ENCODE data around the gene PCDHB7. TPM values are rescaled to one million over a fixed set of nuclear protein-coding genes. Genes with fewer than 3 reads are reported as not detected.

The PCDHB7 gene
- total RNA-seq: under 0.01 and 0.66 TPM in 2 replicates

GRCh38 chr5:141172381-141173204 is at the start of gene PCDHB7:
PCDHB7 (plus strand) TSS chr5:141172644; CDS start chr5:141172836, 192 bp downstream.

DNA sequence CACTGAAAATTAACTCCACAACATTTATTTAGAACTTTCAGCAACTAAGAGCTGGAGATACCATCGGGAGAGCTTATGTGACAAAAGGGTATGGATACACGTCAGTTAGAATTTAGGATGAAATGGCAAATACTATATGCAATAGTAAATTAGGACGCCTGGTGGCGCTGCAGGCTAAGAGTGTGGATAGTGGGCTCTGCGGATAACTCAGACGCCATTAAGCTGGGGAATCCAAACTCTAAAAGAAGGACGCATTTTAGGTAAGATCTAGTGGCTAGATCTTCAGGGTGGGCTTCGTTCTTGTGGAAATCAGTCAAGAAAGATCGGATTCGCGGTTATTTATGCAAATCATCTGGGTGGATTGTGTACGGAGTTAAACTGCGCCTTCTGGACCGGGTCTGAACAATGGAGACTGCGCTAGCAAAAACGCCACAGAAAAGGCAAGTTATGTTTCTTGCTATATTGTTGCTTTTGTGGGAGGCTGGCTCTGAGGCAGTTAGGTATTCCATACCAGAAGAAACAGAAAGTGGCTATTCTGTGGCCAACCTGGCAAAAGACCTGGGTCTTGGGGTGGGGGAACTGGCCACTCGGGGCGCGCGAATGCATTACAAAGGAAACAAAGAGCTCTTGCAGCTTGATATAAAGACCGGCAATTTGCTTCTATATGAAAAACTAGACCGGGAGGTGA is 37.3 kb upstream of the PCDHB7 start, which contains the start of gene PCDHB5:
PCDHB5 (plus strand) TSS at position 177 of the 688 bp plus-strand sequence; CDS start at position 406, 229 bp downstream.

DNA sequence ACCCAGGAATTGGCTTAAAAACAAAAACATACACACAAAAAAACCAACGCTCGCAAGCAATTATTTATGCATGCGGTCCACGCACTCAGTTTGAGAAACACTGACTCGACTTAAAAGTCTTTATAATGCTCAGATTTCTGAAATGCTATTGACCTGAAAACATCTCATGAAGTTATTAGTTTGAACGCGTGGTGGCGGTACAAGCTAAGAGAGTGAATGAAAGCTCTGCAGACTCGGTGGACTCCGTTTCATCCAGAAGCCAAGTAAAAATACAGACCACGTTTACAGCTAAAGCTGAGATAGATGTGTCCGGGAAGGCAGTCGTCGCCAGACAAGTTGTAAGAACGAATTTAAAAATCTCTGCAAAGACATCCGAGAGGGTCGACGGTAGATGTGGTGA is 22.6 kb upstream of the PCDHB7 start, which contains the start of gene PCDHB6:
PCDHB6 (plus strand) TSS at position 246 of the 400 bp plus-strand sequence. CDS start 201 bp downstream, outside the sequence.

DNA sequence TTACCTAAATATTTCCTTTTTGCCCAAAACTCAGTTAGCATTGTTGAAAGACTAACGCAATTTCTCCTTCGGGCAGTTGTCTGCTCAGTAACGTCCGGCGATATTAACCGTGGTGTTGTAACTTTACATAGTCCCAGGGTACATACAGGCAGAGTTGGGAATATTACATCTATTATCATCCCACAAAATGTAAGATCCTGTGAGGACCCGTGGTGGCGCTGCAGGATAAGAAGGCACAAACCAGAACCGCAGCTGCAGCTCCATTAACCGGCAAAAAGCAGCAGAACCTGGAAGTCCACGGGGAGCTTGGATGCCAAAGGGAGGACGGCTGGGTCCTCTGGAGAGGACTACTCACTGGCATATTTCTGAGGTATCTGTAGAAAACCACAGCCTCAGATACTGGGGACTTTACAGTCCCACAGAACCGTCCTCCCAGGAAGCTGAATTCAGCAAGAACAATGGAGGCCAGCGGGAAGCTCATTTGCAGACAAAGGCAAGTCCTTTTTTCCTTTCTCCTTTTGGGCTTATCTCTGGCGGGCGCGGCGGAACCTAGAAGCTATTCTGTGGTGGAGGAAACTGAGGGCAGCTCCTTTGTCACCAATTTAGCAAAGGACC is 5.2 kb downstream of the PCDHB7 start, which contains the start of gene PCDHB8:
PCDHB8 (plus strand) TSS at position 214 of the 615 bp plus-strand sequence; CDS start at position 459, 245 bp downstream.

DNA sequence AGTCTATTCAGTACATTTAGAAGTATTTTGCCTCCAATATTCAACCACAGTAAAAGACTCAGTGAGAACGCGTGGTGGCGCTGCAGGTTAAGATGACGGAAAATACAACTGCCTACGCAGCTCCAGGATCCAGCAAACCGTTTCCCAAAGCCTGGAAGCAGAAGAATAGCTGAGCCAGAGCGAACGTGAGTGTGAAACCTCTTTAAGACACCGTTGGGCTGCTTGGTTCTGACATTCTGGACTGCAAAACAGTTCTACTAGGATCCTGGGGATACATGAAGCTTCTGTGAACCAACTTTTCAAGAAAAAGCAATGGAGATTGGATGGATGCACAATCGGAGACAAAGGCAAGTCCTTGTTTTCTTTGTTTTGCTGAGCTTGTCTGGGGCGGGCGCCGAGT is 9.8 kb downstream of the PCDHB7 start, which contains the start of gene PCDHB16:
PCDHB16 (plus strand) TSS at position 140 of the 400 bp plus-strand sequence; CDS start at position 313, 173 bp downstream.

DNA sequence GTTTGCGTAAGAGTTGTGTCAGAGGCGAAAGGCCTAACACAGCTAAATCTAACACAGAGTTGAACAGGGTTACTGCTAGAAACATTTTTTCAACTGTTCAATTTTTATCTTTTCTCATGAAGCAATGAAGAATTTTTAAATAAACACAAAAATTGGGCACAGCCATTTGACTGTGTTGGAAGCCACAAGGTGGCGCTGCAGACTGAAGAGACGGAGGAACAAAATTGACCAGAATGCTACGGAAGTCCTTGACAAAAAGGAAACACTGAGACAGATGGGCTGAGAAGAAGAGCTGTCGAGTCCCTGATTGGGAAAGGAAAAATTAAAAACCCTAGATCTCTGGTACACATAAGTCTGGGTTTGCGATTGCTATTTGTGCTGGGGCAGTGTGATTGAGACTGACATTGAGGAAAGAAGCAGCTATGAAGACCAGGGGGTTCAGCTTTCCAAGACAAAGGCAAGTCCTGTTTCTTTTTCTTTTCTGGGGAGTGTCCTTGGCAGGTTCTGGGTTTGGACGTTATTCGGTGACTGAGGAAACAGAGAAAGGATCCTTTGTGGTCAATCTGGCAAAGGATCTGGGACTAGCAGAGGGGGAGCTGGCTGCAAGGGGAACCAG is 14.6 kb downstream of the PCDHB7 start, which contains the start of gene PCDHB9:
PCDHB9 (plus strand) TSS at position 265 of the 616 bp plus-strand sequence; CDS start at position 423, 158 bp downstream.

DNA sequence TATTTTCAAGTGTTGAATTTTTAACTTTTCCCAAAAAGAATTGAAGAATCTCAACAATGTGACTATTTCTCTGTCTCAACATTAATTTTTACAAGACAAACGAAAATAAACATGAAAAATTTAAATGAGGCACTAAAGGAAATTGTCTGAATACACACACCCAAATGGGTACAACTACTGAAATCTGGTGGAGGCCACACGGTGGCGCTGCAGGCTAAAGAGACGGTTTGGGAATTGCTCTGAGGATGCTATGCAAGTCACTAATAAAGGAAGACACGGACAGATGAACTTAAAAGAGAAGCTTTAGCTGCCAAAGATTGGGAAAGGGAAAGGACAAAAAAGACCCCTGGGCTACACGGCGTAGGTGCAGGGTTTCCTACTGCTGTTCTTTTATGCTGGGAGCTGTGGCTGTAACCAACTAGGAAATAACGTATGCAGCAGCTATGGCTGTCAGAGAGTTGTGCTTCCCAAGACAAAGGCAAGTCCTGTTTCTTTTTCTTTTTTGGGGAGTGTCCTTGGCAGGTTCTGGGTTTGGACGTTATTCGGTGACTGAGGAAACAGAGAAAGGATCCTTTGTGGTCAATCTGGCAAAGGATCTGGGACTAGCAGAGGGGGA is 19.8 kb downstream of the PCDHB7 start, which contains the start of gene PCDHB10:
PCDHB10 (plus strand) TSS at position 244 of the 616 bp plus-strand sequence; CDS start at position 444, 200 bp downstream.

DNA sequence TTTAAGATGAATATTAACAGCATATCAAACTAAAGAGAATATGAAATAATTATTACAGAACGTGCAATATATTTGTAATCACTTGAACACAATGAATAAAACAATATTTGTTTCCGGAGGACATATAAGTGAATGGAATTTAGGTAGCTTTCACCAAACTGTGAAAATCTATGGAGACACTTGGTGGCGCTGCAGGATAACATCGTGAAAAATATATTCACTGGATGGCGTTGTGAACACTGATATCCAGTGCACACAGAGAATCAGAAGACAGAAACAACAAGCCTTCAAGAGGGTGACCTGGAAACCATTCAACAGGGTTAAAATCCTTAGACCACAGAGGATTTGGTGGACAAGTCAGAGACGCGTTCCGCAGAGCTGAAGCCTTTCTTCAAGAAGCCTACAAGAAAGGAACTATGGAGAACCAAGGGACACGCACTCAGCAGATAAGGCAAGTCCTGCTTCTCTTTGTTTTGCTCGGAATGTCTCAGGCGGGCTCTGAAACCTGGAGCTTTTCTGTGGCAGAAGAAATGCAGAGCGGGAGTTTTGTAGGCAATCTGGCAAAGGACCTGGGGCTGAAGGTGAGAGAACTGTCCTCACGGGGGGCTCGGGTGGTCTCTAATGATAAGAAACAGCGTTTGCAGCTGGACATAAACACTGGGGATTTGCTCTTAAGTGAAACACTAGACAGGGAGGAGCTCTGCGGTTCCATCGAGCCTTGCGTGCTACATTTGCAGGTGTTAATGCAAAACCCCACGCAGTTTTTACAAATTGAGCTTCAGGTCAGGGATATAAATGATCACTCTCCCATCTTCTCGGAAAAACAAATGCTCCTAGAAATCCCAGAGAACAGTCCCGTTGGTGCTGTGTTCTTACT is 27.2 kb downstream of the PCDHB7 start, which contains the start of gene PCDHB11:
PCDHB11 (plus strand) TSS at position 269 of the 877 bp plus-strand sequence; CDS start at position 417, 148 bp downstream.

GRCh38 chr5:141208478-141208877 is 36.0 kb downstream of the PCDHB7 start, which contains the start of gene PCDHB12:
PCDHB12 (plus strand) TSS chr5:141208719; CDS start chr5:141208908, 189 bp downstream.

GRCh38 chr5:141213656-141214339 is 41.4 kb downstream of the PCDHB7 start, which contains the start of gene PCDHB13:
PCDHB13 (plus strand) TSS chr5:141213919; CDS start chr5:141214124, 205 bp downstream.

GRCh38 chr5:141223112-141223783 is 50.8 kb downstream of the PCDHB7 start, which contains the start of gene PCDHB14:
PCDHB14 (plus strand) TSS chr5:141223343; CDS start chr5:141223506, 163 bp downstream.

Other genes starting within 250 kb of the PCDHB7 start
- under 0.01 TPM in 2 replicates for gene PCDHAC1, start 246.3 kb upstream of the PCDHB7 start, total RNA-seq
- under 0.01 TPM in 1 of 2 replicates, not detected in the other for gene PCDHAC2, start 206.2 kb upstream of the PCDHB7 start, total RNA-seq
- not detected in 2 replicates for gene PCDHB1, start 121.3 kb upstream of the PCDHB7 start, total RNA-seq
- 0.58 and 3.0 TPM in 2 replicates for gene PCDHB2, start 78.0 kb upstream of the PCDHB7 start, total RNA-seq
- 0.29 and 0.50 TPM in 2 replicates for gene PCDHB3, start 72.2 kb upstream of the PCDHB7 start, total RNA-seq
- gene PCDHB4, start 50.8 kb upstream of the PCDHB7 start, total RNA-seq: 0.15 and 0.17 TPM in 2 replicates
- gene PCDHB5, start 37.4 kb upstream of the PCDHB7 start, total RNA-seq: 0.29 and 1.3 TPM in 2 replicates
- gene PCDHB6, start 22.6 kb upstream of the PCDHB7 start, total RNA-seq: 0.33 TPM in 1 of 2 replicates, not detected in the other
- gene PCDHB8, start 5.1 kb downstream of the PCDHB7 start, total RNA-seq: 0.50 TPM in 1 of 2 replicates, not detected in the other
- 0.15 and 0.50 TPM in 2 replicates for gene PCDHB16, start 9.7 kb downstream of the PCDHB7 start, total RNA-seq
- gene PCDHB9, start 14.5 kb downstream of the PCDHB7 start, total RNA-seq: under 0.01 and 0.17 TPM in 2 replicates
- gene PCDHB10, start 19.7 kb downstream of the PCDHB7 start, total RNA-seq: 0.15 and 0.66 TPM in 2 replicates
- gene PCDHB11, start 27.0 kb downstream of the PCDHB7 start, total RNA-seq: 0.50 TPM in 1 of 2 replicates, not detected in the other
- gene PCDHB12, start 36.1 kb downstream of the PCDHB7 start, total RNA-seq: 0.15 and 0.33 TPM in 2 replicates
- gene PCDHB13, start 41.3 kb downstream of the PCDHB7 start, total RNA-seq: under 0.01 and 1.3 TPM in 2 replicates
- 0.15 and 1.2 TPM in 2 replicates for gene PCDHB14, start 50.7 kb downstream of the PCDHB7 start, total RNA-seq
- under 0.01 and 0.66 TPM in 2 replicates for gene PCDHB15, start 72.8 kb downstream of the PCDHB7 start, total RNA-seq
- gene SLC25A2, start 131.4 kb downstream of the PCDHB7 start, total RNA-seq: 0.50 and 1.0 TPM in 2 replicates
- gene TAF7, start 148.1 kb downstream of the PCDHB7 start, total RNA-seq: 70.8 and 74.8 TPM in 2 replicates
- gene PCDHGA1, start 157.9 kb downstream of the PCDHB7 start, total RNA-seq: 1.3 and 2.3 TPM in 2 replicates
- gene PCDHGA2, start 166.1 kb downstream of the PCDHB7 start, total RNA-seq: 3.3 and 6.6 TPM in 2 replicates
- gene PCDHGA3, start 171.2 kb downstream of the PCDHB7 start, total RNA-seq: 1.3 and 2.6 TPM in 2 replicates
- gene PCDHGB1, start 177.5 kb downstream of the PCDHB7 start, total RNA-seq: 4.4 and 4.5 TPM in 2 replicates
- 8.9 and 11.1 TPM in 2 replicates for gene PCDHGA4, start 182.4 kb downstream of the PCDHB7 start, total RNA-seq
- 5.1 TPM in 2 replicates for gene PCDHGB2, start 187.3 kb downstream of the PCDHB7 start, total RNA-seq
- gene PCDHGA5, start 191.5 kb downstream of the PCDHB7 start, total RNA-seq: 2.8 and 3.5 TPM in 2 replicates
- gene PCDHGB3, start 197.6 kb downstream of the PCDHB7 start, total RNA-seq: 7.1 and 9.4 TPM in 2 replicates
- 4.8 and 6.3 TPM in 2 replicates for gene PCDHGA6, start 201.2 kb downstream of the PCDHB7 start, total RNA-seq
- 5.4 and 8.4 TPM in 2 replicates for gene PCDHGA7, start 210.1 kb downstream of the PCDHB7 start, total RNA-seq
- 21.5 and 38.4 TPM in 2 replicates for gene PCDHGB4, start 215.1 kb downstream of the PCDHB7 start, total RNA-seq
- gene PCDHGA8, start 220.0 kb downstream of the PCDHB7 start, total RNA-seq: 3.9 and 5.6 TPM in 2 replicates
- gene PCDHGB5, start 225.3 kb downstream of the PCDHB7 start, total RNA-seq: 27.9 and 40.4 TPM in 2 replicates
- gene PCDHGA9, start 230.1 kb downstream of the PCDHB7 start, total RNA-seq: 7.4 and 8.0 TPM in 2 replicates
- gene PCDHGB6, start 235.4 kb downstream of the PCDHB7 start, total RNA-seq: 5.1 and 6.5 TPM in 2 replicates
- 13.8 and 14.7 TPM in 2 replicates for gene PCDHGA10, start 240.3 kb downstream of the PCDHB7 start, total RNA-seq
- 15.7 and 16.4 TPM in 2 replicates for gene PCDHGB7, start 245.0 kb downstream of the PCDHB7 start, total RNA-seq
- gene PCDHGA11, start 248.4 kb downstream of the PCDHB7 start, total RNA-seq: 23.0 and 26.9 TPM in 2 replicates